Mesenchymal stem cell (in vitro differentiated cells and primary cell): ENCODE data around the gene ALG14.

Source experiments
- DNase-seq: peaks from one replicate; pipeline ENCODE4 v3.0.0-alpha.2; 2013
- H2AFZ ChIP-seq: one replicate; pipeline ENCODE4 v1.6.1; 2013; ENCODE audit warnings: low read depth, mild to moderate bottlenecking, control low read depth, inconsistent platforms, low read length, moderate library complexity
- H2AK5ac ChIP-seq: 2 replicates; pipeline ENCODE4 v1.6.1; 2013; ENCODE audit warnings: low read length, moderate library complexity, mild to moderate bottlenecking, inconsistent platforms; ENCODE audit not compliant: severe bottlenecking
- H2BK120ac ChIP-seq: one replicate; pipeline ENCODE4 v1.6.1; 2013; ENCODE audit warnings: low read depth, mild to moderate bottlenecking, inconsistent platforms, low read length, moderate library complexity
- H2BK12ac ChIP-seq, 2 experiments: one replicate each; pipeline ENCODE4 v1.6.1; 2013; ENCODE audit warnings: inconsistent platforms in 2 of 2, low read length in 2 of 2, mild to moderate bottlenecking in 2 of 2, moderate library complexity in 2 of 2, control low read depth in 1 of 2
- H2BK15ac ChIP-seq: one replicate; pipeline ENCODE4 v1.6.1; 2013; ENCODE audit warnings: mild to moderate bottlenecking, low read depth, inconsistent platforms; ENCODE audit not compliant: poor library complexity, severe bottlenecking
- H2BK5ac ChIP-seq: 2 replicates; pipeline ENCODE4 v1.6.1; 2013; ENCODE audit warnings: low read depth, mild to moderate bottlenecking, low read length, control low read depth, inconsistent platforms; ENCODE audit not compliant: poor library complexity, severe bottlenecking
- H3K14ac ChIP-seq, 2 experiments: one replicate each; pipeline ENCODE4 v1.6.1; 2013; ENCODE audit warnings: inconsistent platforms in 2 of 2, low read length in 2 of 2, control low read depth in 1 of 2, mild to moderate bottlenecking in 1 of 2, moderate library complexity in 1 of 2
- H3K18ac ChIP-seq, 2 experiments: one replicate each; pipeline ENCODE4 v1.6.1; 2013; ENCODE audit warnings: inconsistent platforms in 2 of 2, low read length in 2 of 2, control low read depth in 1 of 2, low read depth in 1 of 2, mild to moderate bottlenecking in 1 of 2
- H3K23ac ChIP-seq, 2 experiments: one replicate each; pipeline ENCODE4 v1.6.1; 2013; ENCODE audit warnings: inconsistent platforms in 2 of 2, low read length in 2 of 2, mild to moderate bottlenecking in 2 of 2, moderate library complexity in 2 of 2, control low read depth in 1 of 2
- H3K27ac ChIP-seq: 2 replicates; pipeline ENCODE4 v1.5.1; 2013; ENCODE audit warnings: mild to moderate bottlenecking, moderate library complexity, low read length, control low read depth, inconsistent platforms; ENCODE audit not compliant: poor library complexity, severe bottlenecking
- H3K27me3 ChIP-seq, 2 experiments: 2 replicates each; pipeline versions ENCODE4 v1.6.1 to v1.7.0; 2013; ENCODE audit warnings: low read length in 2 of 2, mild to moderate bottlenecking in 2 of 2, moderate library complexity in 2 of 2, control low read depth in 1 of 2, inconsistent platforms in 1 of 2; ENCODE audit not compliant: control insufficient read depth in 1 of 2, insufficient read depth in 1 of 2
- H3K36me3 ChIP-seq, 2 experiments: 2 replicates each; pipeline versions ENCODE4 v1.6.1 to v1.7.0; 2013; ENCODE audit warnings: low read length in 2 of 2, control low read depth in 1 of 2, inconsistent platforms in 1 of 2, low read depth in 1 of 2, mild to moderate bottlenecking in 1 of 2; ENCODE audit not compliant: insufficient read depth in 2 of 2, control insufficient read depth in 1 of 2
- H3K4ac ChIP-seq, 2 experiments: one replicate each; pipeline ENCODE4 v1.6.1; 2013; ENCODE audit warnings: inconsistent platforms in 2 of 2, low read length in 2 of 2, mild to moderate bottlenecking in 2 of 2, moderate library complexity in 2 of 2, control low read depth in 1 of 2, low read depth in 1 of 2
- H3K4me1 ChIP-seq: 2 replicates; pipeline ENCODE4 v1.6.1; 2013; ENCODE audit warnings: low read depth, low read length, control low read depth; ENCODE audit not compliant: control insufficient read depth, insufficient read depth
- H3K4me2 ChIP-seq: 2 replicates; pipeline ENCODE4 v1.6.1; 2013; ENCODE audit warnings: low read length, mild to moderate bottlenecking, inconsistent platforms; ENCODE audit not compliant: poor library complexity, severe bottlenecking
- H3K4me3 ChIP-seq, 2 experiments: 2 replicates each; pipeline versions ENCODE4 v1.5.1 to v1.7.0; 2013; ENCODE audit warnings: low read length in 2 of 2, mild to moderate bottlenecking in 2 of 2, control low read depth in 1 of 2, low read depth in 1 of 2; ENCODE audit not compliant: insufficient read depth in 1 of 2
- H3K79me1 ChIP-seq: replicated peaks from 2 replicates; pipeline ENCODE4 v1.6.1; 2013; ENCODE audit warnings: mild to moderate bottlenecking, control low read depth, low read length, inconsistent platforms; ENCODE audit not compliant: poor library complexity, severe bottlenecking
- H3K9ac ChIP-seq: 2 replicates; pipeline ENCODE4 v1.7.0; 2013; ENCODE audit warnings: mild to moderate bottlenecking, low read length, moderate library complexity
- H3K9me3 ChIP-seq: 2 replicates; pipeline ENCODE4 v1.7.0; 2013; ENCODE audit warnings: mild to moderate bottlenecking, low read length; ENCODE audit not compliant: control insufficient read depth
- H4K8ac ChIP-seq: one replicate; pipeline ENCODE4 v1.6.1; 2013; ENCODE audit warnings: inconsistent platforms, mild to moderate bottlenecking, low read length, moderate library complexity
- H4K91ac ChIP-seq: one replicate; pipeline ENCODE4 v1.6.1; 2013; ENCODE audit warnings: mild to moderate bottlenecking, low read length, inconsistent platforms
- WGBS: methylation state at CpG from one replicate; pipeline ENCODE4 v1.1.7; 2013; ENCODE audit warnings: mixed read lengths; 5-methylcytosine and 5-hydroxymethylcytosine counted together

Gene ALG14

GRCh38 chr1:95072117-95072516 is 634 bp downstream of the ALG14 start:
- H2AK5ac ChIP-seq: no peak overlapping the region
- no peak overlapping the region for H2BK12ac ChIP-seq
- H2AFZ ChIP-seq: no peak overlapping the region
- no peaks in the 10 kb centered on the region for H3K9me3 ChIP-seq
- no peak overlapping the region for H3K14ac ChIP-seq
- peaks cover 6% of the 10 kb centered on the region for H3K79me1 ChIP-seq
- H3K4me2 ChIP-seq: peak overlapping the region; percentile 1
- no peak overlapping the region for H3K23ac ChIP-seq
- no peak overlapping the region for H3K18ac ChIP-seq
- peaks cover 0 to 2% of the 10 kb centered on the region in 2 experiments for H3K36me3 ChIP-seq
- no peak overlapping the region for H2BK5ac ChIP-seq
- H3K27ac ChIP-seq: no peak overlapping the region
- H3K4me1 ChIP-seq: peaks cover 5% of the 10 kb centered on the region
- no peak for DNase-seq
- no peak overlapping the region for H4K91ac ChIP-seq
- peak overlapping the region in 1 of 2 experiments; percentile 89 for H3K4me3 ChIP-seq
- H4K8ac ChIP-seq: no peak overlapping the region
- H2BK120ac ChIP-seq: no peak overlapping the region
- no peak overlapping the region for H3K4ac ChIP-seq
- H3K27me3 ChIP-seq: no peaks in the 10 kb centered on the region
- WGBS: 25% methylated on average over 2 of the region's 7 CpGs
- H2BK15ac ChIP-seq: no peak overlapping the region
- H3K9ac ChIP-seq: peak overlapping the region; percentile 94

GRCh38 chr1:95071539-95071938 is 1.2 kb downstream of the ALG14 start:
- H3K4ac ChIP-seq: no peak overlapping the region

GRCh38 chr1:95069710-95070093 is 3.0 kb downstream of the ALG14 start:
- no peaks in the 10 kb centered on the region for H3K9me3 ChIP-seq
- 90% methylated on average over 5 of the region's 5 CpGs for WGBS
- H3K36me3 ChIP-seq: peaks cover 2 to 9% of the 10 kb centered on the region in 2 experiments
- H3K27me3 ChIP-seq: no peaks in the 10 kb centered on the region
- no peak overlapping the region for H3K4me2 ChIP-seq
- H3K4me1 ChIP-seq: peaks cover 5% of the 10 kb centered on the region
- H4K8ac ChIP-seq: no peak overlapping the region
- no peak overlapping the region for H3K18ac ChIP-seq
- H2AK5ac ChIP-seq: peak overlapping the region; percentile 74
- no peak overlapping the region for H4K91ac ChIP-seq
- H2BK120ac ChIP-seq: no peak overlapping the region
- no peak overlapping the region for H3K4ac ChIP-seq
- no peak overlapping the region for H3K4me3 ChIP-seq
- no peak overlapping the region for H3K9ac ChIP-seq
- no peak overlapping the region for H2BK12ac ChIP-seq
- peak overlapping the region; percentile 86 for H2BK5ac ChIP-seq
- peaks cover 12% of the 10 kb centered on the region for H3K79me1 ChIP-seq
- H3K23ac ChIP-seq: no peak overlapping the region
- DNase-seq: no peak
- H3K27ac ChIP-seq: peak overlapping the region; percentile 79
- no peak overlapping the region for H2AFZ ChIP-seq
- H2BK15ac ChIP-seq: no peak overlapping the region
- no peak overlapping the region for H3K14ac ChIP-seq

More at GRCh38 chr1:95071539-95071938, 1.2 kb downstream of the ALG14 start:
- H2BK12ac ChIP-seq: no peak overlapping the region
- H2BK120ac ChIP-seq: no peak overlapping the region
- H3K14ac ChIP-seq: no peak overlapping the region
- H3K79me1 ChIP-seq: peaks cover 6% of the 10 kb centered on the region
- H3K9me3 ChIP-seq: no peaks in the 10 kb centered on the region
- peak overlapping the region; percentile 84 for H2AK5ac ChIP-seq
- no peak overlapping the region for H3K4me2 ChIP-seq
- H2AFZ ChIP-seq: no peak overlapping the region
- no peak overlapping the region for H3K27ac ChIP-seq
- no peak overlapping the region for H4K8ac ChIP-seq
- 90% methylated on average over 2 of the region's 2 CpGs for WGBS
- H3K4me1 ChIP-seq: peaks cover 5% of the 10 kb centered on the region
- H4K91ac ChIP-seq: no peak overlapping the region
- peak overlapping the region in 1 of 2 experiments; percentile 89 for H3K4me3 ChIP-seq
- H2BK15ac ChIP-seq: no peak overlapping the region
- H3K9ac ChIP-seq: peak overlapping the region; percentile 94
- no peaks in the 10 kb centered on the region for H3K27me3 ChIP-seq
- H3K36me3 ChIP-seq: peaks cover 0 to 2% of the 10 kb centered on the region in 2 experiments
- no peak overlapping the region for H3K18ac ChIP-seq
- DNase-seq: no peak
- no peak overlapping the region for H3K23ac ChIP-seq
- no peak overlapping the region for H2BK5ac ChIP-seq

GRCh38 chr1:95068956-95069709 is 3.6 kb downstream of the ALG14 start:
- no peak overlapping the region for H3K4me2 ChIP-seq
- H2BK15ac ChIP-seq: no peak overlapping the region
- no peak overlapping the region for H3K14ac ChIP-seq
- H3K9me3 ChIP-seq: no peaks in the 10 kb centered on the region
- no peak overlapping the region for H3K4ac ChIP-seq
- no peak overlapping the region for H3K23ac ChIP-seq
- no peak overlapping the region for H2AFZ ChIP-seq
- H3K9ac ChIP-seq: no peak overlapping the region
- peaks cover 2 to 13% of the 10 kb centered on the region in 2 experiments for H3K36me3 ChIP-seq
- H2AK5ac ChIP-seq: peak overlapping the region; percentile 44
- peak; percentile 6 for DNase-seq
- peaks cover 5% of the 10 kb centered on the region for H3K4me1 ChIP-seq
- H2BK120ac ChIP-seq: no peak overlapping the region
- peaks cover 12% of the 10 kb centered on the region for H3K79me1 ChIP-seq
- H4K8ac ChIP-seq: no peak overlapping the region
- peak overlapping the region; percentile 79 for H3K27ac ChIP-seq
- WGBS: 90% methylated on average over 6 of the region's 6 CpGs
- no peak overlapping the region for H3K18ac ChIP-seq
- no peak overlapping the region for H2BK12ac ChIP-seq
- no peak overlapping the region for H4K91ac ChIP-seq
- H2BK5ac ChIP-seq: peak overlapping the region; percentile 86
- no peaks in the 10 kb centered on the region for H3K27me3 ChIP-seq
- no peak overlapping the region for H3K4me3 ChIP-seq
